ENCODE data around the gene TTLL5.

TTLL5 gene, protein sequence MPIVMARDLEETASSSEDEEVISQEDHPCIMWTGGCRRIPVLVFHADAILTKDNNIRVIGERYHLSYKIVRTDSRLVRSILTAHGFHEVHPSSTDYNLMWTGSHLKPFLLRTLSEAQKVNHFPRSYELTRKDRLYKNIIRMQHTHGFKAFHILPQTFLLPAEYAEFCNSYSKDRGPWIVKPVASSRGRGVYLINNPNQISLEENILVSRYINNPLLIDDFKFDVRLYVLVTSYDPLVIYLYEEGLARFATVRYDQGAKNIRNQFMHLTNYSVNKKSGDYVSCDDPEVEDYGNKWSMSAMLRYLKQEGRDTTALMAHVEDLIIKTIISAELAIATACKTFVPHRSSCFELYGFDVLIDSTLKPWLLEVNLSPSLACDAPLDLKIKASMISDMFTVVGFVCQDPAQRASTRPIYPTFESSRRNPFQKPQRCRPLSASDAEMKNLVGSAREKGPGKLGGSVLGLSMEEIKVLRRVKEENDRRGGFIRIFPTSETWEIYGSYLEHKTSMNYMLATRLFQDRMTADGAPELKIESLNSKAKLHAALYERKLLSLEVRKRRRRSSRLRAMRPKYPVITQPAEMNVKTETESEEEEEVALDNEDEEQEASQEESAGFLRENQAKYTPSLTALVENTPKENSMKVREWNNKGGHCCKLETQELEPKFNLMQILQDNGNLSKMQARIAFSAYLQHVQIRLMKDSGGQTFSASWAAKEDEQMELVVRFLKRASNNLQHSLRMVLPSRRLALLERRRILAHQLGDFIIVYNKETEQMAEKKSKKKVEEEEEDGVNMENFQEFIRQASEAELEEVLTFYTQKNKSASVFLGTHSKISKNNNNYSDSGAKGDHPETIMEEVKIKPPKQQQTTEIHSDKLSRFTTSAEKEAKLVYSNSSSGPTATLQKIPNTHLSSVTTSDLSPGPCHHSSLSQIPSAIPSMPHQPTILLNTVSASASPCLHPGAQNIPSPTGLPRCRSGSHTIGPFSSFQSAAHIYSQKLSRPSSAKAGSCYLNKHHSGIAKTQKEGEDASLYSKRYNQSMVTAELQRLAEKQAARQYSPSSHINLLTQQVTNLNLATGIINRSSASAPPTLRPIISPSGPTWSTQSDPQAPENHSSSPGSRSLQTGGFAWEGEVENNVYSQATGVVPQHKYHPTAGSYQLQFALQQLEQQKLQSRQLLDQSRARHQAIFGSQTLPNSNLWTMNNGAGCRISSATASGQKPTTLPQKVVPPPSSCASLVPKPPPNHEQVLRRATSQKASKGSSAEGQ (N-terminal part only)

DNA sequence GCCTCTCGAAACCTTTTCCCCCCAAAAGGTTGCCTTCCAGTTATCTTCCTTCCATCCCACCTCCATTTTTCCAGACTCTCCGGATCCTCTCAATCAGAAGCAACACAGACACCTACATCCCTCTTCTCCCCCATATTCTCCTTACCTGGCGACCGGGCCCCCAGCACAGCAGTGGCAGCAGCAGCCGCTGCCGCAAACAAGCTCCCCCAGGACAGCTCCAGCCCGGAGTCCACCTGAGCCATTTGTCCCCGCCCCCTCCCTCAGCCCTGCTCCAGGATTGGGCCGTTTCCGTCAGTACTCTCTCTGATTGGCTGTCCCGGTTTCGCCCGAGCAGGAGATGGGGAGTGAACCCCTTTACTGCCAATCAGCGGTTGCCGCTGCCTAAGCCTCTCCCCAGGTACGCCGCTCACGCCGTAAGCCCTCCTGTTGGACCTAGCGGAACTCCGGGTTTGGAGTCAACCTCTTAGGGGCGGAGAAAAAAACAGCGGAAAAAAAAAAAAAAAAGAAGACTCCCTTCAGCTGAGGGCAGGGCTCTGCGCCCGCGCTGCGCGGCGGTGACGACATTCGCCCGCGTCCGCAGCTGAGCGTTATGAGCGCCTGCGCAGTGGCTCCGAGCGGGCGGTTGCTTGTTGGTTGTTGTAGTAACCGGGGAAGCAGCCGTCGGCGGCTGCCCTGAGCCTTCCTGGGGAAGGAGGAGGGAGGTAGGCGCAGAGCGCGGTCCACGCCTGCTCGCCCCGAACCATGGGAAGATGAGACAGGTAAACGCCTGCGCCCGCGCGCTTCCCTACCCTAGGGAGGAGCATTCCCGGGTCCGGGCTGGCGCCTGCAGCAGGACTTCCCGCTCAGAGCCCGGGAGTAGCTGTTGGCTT lies at the start of gene TTLL5, which contains the start of gene ERG28:
Gene TTLL5, plus strand, starts transcription at position 617 of the 869 bp plus-strand sequence. CDS start 1,904 bp downstream, outside the sequence.
Gene ERG28, minus strand, starts transcription at position 247 of the 869 bp plus-strand sequence. CDS start 3,374 bp downstream, outside the sequence.
- peak; percentile 95 to 96 for DNase-seq

DNA sequence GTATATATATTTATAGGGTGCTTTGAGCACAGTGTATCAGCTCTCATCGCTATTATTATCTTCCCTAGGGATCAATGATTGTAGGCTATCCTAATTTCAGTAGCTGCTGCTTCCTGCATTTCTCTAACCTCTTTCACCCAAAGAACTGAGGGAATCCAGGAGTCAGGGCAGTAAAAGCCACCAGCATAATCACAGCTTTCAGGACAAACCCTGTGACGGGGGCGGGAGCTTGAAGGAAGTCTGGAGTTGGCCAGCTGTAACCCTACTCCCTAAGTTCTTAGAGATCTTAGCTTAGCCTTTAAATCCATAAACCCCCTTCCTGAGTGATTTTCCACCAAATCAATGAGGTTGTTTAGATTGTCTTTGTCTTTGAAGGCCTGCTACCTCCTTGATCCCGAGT lies 48.9 kb upstream of the TTLL5 start:
- no peak for DNase-seq

DNA sequence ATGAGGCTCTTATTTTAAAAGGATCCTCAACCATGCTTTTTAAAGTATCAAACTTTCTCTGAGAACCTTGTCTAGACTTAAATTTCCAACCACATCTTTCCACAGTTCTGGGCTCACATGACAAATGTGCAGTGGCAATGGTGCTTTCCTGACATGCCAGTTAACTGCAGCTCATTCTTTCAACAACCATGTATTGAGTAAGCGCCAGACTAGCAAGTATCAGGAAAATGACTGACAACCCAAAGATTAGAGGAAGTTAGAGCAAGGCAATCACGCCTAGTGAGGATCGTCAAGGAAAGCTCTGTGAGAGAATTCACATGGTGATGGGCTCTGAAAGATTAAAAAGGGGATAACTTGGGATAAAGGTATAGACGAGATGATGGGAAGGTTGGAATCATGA lies 46.9 kb upstream of the TTLL5 start:
- DNase-seq = no peak

DNA sequence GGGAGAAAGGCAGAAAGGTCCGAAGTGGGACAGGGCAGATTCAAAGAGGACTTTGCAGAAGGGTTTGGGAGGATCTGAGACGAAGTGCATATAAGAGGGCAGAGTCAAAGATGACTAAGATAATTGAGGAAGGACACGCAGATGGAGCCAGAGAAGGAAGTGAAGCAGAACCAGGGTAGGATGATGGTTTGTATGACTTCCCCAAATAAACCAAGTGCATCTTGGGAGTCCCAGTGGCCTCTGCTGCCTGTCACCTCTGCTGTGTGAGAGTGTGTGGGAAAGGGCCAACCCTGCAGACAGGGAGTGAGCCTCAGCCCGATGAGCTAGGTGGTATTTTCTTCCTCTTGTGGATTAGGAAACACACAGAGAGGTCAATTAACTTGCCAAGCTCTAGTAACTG lies 45.8 kb upstream of the TTLL5 start:
- no peak for DNase-seq

DNA sequence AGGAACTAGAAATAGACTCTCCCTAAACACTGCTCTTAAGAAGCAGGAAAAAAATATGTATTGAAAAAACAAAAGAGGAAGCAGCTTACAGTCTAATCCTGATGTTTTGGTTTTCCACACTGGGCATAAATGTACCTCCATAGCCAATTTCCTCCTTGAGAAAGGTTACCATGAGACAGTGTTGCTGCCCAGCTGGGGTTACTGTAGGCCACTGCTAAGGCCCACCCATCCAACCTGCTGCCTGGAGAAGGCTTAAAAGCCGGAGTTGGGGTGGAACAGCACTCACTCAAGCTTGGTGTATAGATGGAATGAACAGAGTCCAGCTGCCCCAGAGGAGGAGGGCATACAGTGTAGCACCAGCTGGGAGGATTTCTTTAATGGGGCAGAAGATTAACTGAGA lies 41.5 kb upstream of the TTLL5 start:
- DNase-seq = no peak

DNA sequence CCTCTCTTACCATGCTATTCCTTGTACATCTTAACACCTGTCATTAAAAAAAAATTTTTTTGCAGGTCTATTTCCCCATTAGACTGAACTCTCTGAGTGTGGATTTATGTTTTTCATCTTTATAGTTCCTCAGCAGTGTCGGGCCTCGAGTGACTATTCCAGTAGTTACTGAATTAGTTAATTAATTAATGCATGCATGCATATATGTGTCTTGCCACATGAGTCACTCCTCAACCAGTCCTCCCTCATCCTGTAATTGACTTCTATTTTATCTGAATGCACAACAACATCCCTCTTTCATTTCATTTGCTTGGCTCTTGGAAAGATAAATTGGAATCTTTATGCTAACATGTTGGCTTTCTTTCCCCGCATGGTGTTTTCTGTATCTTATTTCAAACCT lies 36.0 kb upstream of the TTLL5 start:
- no peak for DNase-seq

DNA sequence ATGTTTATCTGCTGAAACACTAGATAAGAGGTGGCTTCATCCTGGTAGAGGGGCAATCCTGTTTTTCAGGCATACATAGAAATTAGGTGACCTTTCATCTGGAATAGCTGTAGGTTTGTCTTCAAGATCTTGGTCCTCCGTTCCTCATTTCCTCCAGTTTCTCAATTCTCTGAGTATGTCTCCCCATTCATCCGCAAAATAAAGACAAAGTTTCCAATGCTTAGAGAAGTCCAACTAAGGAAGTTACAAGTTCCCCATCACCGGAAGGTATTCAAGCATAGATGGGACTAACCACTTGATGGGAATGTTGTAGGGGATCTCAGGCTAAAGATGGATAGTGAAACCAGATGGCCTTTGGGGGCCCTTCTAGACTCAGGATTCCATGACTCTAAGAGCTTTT lies 34.6 kb upstream of the TTLL5 start:
- no peak for DNase-seq

DNA sequence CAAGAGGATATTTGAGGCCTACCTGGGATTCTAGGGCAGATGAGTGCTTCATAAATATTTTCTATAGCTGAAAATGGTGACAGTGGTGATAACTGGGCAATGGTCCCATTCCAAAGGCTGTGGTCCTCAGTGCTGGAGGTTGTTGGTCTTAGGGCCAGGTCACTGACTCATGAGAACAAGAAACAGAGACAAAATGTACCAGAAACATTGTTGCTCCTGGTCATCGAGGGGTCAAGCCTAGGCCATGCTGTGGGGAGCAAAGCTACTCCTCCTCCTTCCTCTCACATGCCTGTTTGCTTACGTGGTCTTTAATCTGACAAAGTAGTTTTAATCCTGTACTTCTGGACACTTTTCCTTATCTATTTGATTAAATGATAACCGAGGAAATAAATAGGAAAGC lies 34.2 kb upstream of the TTLL5 start:
- no peak for DNase-seq

DNA sequence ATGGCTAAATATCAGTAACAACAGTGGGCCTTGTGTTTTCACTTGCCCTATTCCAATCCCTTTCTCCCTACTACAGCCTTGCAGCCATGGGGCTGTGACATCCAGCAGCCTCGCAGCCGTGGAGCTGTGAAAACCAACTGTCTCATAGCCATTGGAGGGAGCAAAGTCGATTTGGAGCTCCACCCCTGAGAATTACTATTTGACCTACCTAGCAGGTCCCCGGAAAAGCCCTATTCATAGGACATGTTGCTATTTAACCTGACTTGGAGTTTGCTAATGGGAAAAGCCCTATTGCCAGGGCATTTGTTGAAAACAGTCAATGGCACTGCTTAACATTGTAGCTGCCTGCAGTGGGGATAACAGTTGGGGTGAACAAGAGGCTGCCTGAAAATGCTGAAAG lies 33.6 kb upstream of the TTLL5 start:
- DNase-seq = no peak

DNA sequence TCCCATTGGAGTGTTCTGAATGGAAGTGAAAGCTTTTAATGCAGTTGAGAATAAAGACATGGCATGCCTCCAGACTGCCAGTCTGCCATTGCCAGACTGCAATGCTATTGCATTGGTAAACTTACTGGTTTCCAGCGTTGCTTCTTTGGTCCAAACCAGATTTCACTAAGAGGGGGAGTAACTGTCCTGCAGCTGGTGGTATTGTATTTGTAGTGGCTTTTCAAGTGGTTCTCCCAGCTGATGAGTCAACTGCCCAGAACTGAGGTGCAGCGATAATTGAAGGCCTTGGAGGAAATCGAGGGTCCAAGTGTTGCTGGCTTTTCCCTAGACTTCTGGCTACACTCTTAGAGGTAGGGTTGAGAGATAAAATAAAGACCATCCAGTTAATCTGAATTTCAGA lies 32.2 kb upstream of the TTLL5 start:
- DNase-seq = no peak

DNA sequence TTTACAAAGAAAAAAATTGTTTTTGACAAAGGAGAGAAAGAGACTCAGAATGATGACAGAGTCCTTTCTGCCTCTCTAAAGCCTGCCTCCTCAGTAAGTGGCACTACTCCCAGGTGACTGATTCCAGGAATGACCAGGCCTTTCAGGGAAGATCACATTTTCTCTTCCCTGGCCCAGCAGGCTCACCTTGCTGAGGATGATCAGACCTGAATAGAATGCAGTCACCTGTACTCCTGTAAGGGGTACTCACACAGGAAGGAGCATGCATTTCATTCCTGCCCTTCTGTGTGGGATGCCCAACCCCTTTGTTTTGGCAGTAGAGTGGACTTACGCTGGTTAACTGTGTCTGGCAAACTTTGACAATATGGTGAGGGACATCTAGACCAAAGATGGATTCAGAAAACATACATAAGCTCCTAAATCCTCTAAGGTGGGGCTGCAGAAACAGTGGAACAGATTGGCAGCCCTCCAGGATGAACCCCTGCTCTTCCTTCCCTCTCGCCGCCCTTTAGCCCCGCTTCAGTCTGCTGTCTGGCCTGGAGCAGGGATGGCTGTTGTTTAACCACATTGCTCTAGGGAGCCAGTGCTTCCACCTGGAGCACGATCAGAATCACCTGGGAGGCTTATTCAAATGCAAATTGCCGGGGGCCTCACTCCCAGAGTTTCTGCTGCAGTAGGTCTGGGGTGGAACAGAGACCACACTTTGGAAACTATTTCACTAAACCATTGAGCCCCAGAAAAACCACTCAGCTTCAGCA lies 30.2 kb upstream of the TTLL5 start:
- DNase-seq = no peak

DNA sequence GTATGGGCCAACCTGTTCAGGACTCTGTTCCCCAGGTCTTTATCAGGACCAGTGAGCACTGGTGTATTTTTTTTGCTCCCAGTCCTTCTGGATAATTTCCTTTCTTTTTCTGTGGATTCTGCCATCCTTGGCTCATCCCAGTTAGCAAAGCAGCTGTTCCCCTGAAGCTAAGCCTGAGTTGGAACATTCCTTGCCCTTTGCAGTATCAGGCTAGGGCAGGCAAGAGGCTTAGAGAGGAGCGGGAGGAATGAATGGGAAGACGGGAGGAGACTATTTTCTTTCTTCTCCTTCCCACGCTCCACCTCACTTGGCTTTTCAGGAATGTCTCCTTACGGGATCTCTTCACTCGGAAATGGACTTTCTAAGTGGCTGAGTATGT lies 29.6 kb upstream of the TTLL5 start:
- DNase-seq = no peak

DNA sequence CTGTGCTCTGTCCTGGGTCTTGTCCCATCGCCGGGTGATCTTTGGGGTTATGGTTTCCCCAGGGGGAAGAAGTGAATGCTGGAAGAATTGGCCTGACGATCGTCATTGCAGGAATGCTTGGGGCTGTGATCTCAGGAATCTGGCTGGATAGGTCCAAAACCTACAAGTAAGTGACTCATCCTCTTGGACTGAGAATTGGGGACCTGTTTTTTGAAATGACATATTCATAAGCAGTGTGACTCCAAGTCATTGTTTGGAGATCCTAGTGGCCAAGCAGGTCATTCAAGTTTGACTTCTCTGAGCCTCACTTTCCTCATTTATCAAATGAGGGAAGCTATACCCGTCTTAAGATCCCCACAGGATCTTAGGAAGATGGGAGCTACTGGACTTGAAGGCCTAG lies 26.2 kb upstream of the TTLL5 start:
- no peak for DNase-seq

DNA sequence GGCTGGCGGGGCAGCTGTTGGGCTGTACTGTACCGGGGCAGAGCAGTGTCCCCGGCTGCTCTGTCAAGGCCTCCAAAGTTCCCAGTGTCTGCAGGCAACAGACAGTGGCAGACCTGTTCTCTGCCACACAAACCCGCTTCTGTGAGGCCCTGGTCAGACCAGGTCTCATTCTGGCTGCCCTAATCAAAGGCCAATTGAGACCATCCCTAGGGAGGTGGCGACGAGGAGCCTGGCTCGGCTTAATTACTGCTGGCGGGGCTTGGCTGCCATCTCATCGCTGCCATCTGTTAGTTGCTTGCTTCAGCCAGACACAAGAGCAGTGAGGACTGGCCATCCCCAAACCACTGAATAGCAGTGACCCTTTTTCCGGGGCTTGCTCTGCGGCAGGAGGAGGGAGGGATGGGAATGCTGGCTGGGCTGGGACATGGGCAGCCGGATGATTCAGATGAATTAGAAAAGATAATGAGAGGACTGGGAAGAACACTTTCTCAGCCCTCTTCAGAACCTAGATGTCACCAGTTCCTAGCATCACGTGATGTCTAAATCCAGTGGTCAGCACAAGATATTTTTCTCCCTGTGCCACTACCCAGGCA lies 24.9 kb upstream of the TTLL5 start:
- DNase-seq = no peak

DNA sequence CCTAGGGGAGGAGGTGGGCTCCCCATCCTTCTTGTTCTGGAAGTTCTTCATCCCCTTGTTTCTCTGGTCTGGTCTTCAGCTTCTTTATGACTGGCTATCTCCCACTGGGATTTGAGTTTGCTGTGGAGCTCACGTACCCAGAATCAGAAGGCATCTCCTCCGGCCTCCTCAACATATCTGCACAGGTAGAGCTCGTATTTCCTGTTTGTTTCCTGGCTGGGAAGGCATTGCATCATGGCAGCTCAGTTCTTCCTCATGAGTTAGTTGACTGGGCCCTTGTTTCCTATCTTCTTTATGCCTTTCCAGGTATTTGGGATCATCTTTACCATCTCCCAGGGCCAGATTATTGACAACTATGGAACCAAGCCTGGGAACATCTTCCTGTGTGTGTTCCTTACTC lies 20.2 kb upstream of the TTLL5 start:
- no peak for DNase-seq

DNA sequence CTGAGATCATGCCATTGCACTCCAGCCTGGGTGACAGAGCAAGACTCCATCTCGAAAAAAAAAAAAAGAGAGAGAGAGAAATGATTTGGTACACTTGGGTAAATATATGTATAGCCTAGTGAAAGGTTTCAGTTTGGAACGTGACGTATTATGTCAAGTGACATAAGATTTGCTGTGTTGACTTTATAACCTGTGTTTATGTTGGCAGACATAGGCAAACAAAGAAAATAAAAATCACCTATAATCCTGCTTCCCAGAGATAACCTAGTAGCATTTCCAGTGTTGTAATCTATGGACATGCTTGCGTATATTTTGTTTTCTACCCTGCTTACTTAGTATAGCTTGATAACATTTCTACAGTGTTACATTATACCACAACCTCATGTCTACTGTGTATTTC lies 17.1 kb upstream of the TTLL5 start:
- DNase-seq = no peak

DNA sequence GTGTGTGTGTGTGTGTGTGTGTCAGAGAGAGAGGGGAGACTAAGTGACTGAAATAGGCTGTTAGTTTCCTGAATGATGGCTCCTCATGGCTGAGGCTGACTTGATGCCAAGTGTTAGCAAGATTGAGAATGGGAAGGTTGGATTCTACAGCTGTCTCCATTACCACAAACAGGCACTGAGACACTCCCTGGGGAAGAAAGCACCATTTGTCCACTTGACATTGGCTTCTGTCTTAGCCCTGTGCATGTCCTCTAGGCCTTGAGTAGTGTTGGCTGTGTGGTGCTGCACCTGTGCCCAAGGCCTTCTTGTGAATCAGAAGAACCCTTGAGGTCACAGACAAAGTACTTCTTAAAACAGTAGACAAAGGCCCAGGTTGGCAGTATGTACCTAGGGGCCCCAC lies 16.0 kb upstream of the TTLL5 start:
- no peak for DNase-seq

DNA sequence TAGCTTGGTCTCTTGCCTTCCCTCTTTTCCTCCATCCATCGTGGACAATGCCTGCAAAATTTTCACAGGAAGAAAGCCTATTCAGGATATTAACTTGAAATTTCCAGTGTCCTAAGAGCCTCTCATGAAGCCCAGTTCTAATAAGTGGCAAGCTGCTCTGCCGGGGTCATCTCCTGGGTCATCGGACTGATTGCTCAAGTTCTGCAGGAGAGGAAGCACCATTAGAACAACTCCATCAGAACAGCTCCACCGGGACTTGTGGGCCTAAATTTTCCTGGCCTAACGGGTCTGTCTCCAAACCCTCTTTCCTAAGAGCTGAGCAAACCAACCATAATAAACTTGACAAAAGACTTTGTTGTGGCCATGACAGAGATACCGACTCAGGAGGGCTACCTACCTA lies 14.3 kb upstream of the TTLL5 start:
- no peak for DNase-seq

DNA sequence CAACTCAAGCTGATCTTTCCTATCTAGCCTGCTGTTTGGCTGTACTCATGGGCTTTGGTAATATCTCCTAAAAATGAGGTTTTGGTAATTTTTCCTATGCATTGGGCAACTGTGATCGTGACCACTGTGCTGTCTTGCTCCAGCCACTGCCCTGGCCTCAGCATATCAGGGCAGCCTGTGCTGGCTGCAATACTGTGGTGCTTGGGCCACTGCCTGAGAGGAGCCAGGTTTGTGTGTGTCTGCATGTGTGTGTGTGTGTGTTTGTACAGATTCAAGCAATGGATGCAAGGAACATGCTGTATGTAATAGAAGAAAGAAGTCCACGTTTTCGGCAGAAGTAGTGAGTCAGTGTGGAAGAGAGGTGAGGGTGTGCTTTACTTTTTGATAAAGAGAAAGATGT lies 13.4 kb upstream of the TTLL5 start:
- no peak for DNase-seq

DNA sequence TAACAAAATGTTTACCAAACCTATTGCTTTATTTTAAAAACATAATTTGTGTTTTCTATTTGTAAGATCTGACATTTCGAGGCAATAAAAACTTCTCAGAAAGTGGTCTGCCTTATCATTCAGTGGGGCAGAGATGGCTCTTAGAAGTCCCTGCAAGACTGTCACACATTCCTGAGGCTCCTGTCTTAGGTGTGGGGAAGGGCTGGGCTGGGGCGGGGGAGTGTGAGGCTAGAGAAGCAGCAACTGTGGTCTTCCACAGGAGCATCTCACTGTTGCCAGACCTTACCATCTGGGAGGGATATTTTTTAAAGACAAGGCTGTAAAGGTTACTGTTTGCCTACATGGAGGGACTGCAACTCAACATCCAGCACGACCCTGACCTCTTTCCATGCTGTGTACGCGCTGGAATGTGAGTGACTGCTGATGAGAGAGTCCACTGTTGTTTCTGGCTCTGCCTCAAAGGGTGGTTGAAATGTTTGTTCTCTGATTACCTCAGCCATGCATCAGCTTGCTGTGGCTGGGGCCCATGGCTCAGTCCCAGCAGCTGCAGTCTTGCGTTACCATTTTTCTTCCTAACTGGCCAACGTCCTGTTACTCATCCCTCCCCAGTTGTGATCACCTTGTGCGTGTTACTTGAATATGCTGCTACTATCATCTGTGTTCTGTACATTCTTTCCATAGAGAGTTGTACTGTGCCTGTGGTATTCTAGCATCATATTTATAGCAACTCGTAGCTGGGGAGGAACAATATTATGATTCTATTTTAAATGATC lies 12.8 kb upstream of the TTLL5 start:
- DNase-seq = no peak

Measured in stimulated activated CD4-positive, alpha-beta T cell treated with anti-CD3 and anti-CD28 coated beads, Interleukin-4, amount 100 ng/mL, for 4 hours (primary cell).